Memory B cell (primary cell): ENCODE data around the gene TLCD1.

Source experiments
- ATAC-seq: fragments of 150-1000 bp; cut with Tn5 transposase; 2 replicates; pipeline ENCODE4 v1.10.0; 2021; ENCODE audit warnings: low read depth, mild to moderate bottlenecking, moderate library complexity
- DNase-seq, 2 donors: peaks; one replicate each; pipeline ENCODE4 v3.0.0; 2022; ENCODE audit warnings: low spot score in 2 of 2
- H3K27ac Mint-ChIP-seq: one replicate; pipeline ENCODE4 v1.8.0; 2022; ENCODE audit warnings: mild to moderate bottlenecking, moderate library complexity, mixed read lengths
- H3K27me3 Mint-ChIP-seq: one replicate; pipeline ENCODE4 v1.8.0; 2022; ENCODE audit warnings: mixed read lengths
- H3K36me3 Mint-ChIP-seq: one replicate; pipeline ENCODE4 v1.8.0; 2022; ENCODE audit warnings: mild to moderate bottlenecking, mixed read lengths
- H3K4me1 Mint-ChIP-seq: one replicate; pipeline ENCODE4 v1.8.0; 2022; ENCODE audit warnings: mixed read lengths
- H3K4me3 Mint-ChIP-seq: one replicate; pipeline ENCODE4 v1.8.0; 2022; ENCODE audit warnings: mild to moderate bottlenecking, moderate library complexity, mixed read lengths
- H3K9me3 Mint-ChIP-seq: one replicate; pipeline ENCODE4 v1.8.0; 2022; ENCODE audit warnings: mixed read lengths

TLCD1 gene

GRCh38 chr17:28705074-28705659, 20.9 kb downstream of the TLCD1 start:
- ATAC-seq (no peak), DNase-seq (no peak)
- Mint-ChIP-seq H3K36me3 (peaks cover 21% of the 10 kb centered on the region), H3K27me3 (no peaks in the 10 kb centered on the region), H3K4me1 (no peaks in the 10 kb centered on the region), H3K27ac (no peak overlapping the region), H3K9me3 (no peaks in the 10 kb centered on the region), H3K4me3 (no peak overlapping the region)

GRCh38 chr17:28704219-28704858, 21.7 kb downstream of the TLCD1 start:
- Mint-ChIP-seq H3K9me3 (no peaks in the 10 kb centered on the region), H3K4me1 (no peaks in the 10 kb centered on the region), H3K36me3 (peaks cover 29% of the 10 kb centered on the region), H3K4me3 (no peak overlapping the region), H3K27ac (peak overlapping the region; percentile 49), H3K27me3 (no peaks in the 10 kb centered on the region)
- ATAC-seq (no peak), DNase-seq (no peak)

- Mint-ChIP-seq H3K36me3 (peaks cover 31% of the 10 kb centered on the region), H3K4me1 (no peaks in the 10 kb centered on the region), H3K27me3 (no peaks in the 10 kb centered on the region), H3K27ac (peak overlapping the region; percentile 49), H3K9me3 (no peaks in the 10 kb centered on the region), H3K4me3 (no peak overlapping the region)
- DNase-seq (no peak), ATAC-seq (no peak)
Observed at GRCh38 chr17:28703552-28704218, 22.3 kb downstream of the TLCD1 start.

GRCh38 chr17:28702752-28703150, 23.3 kb downstream of the TLCD1 start:
- no peak for ATAC-seq
- Mint-ChIP-seq H3K27ac (no peak overlapping the region), H3K9me3 (no peaks in the 10 kb centered on the region), H3K27me3 (no peaks in the 10 kb centered on the region), H3K4me3 (no peak overlapping the region), H3K36me3 (peaks cover 37% of the 10 kb centered on the region), H3K4me1 (no peaks in the 10 kb centered on the region)
- DNase-seq = no peak

GRCh38 chr17:28702026-28702751, 23.8 kb downstream of the TLCD1 start:
- no peaks in the 10 kb centered on the region for H3K4me1 Mint-ChIP-seq
- ATAC-seq (no peak), DNase-seq (no peak)
- H3K9me3 Mint-ChIP-seq = no peaks in the 10 kb centered on the region
- H3K36me3 Mint-ChIP-seq = peaks cover 40% of the 10 kb centered on the region
- H3K27me3 Mint-ChIP-seq = no peaks in the 10 kb centered on the region
- H3K4me3 Mint-ChIP-seq = no peak overlapping the region
- H3K27ac Mint-ChIP-seq = no peak overlapping the region

GRCh38 chr17:28700830-28701492, 25.1 kb downstream of the TLCD1 start:
- H3K4me3 Mint-ChIP-seq = no peak overlapping the region
- peaks cover 40% of the 10 kb centered on the region for H3K36me3 Mint-ChIP-seq
- H3K9me3 Mint-ChIP-seq = no peaks in the 10 kb centered on the region
- DNase-seq = no peak
- H3K27ac Mint-ChIP-seq = no peak overlapping the region
- ATAC-seq = no peak
- H3K27me3 Mint-ChIP-seq = no peaks in the 10 kb centered on the region
- H3K4me1 Mint-ChIP-seq = no peaks in the 10 kb centered on the region

GRCh38 chr17:28700278-28700677, 25.8 kb downstream of the TLCD1 start:
- Mint-ChIP-seq H3K9me3 (no peaks in the 10 kb centered on the region), H3K4me3 (no peak overlapping the region), H3K27ac (no peak overlapping the region), H3K4me1 (no peaks in the 10 kb centered on the region), H3K36me3 (peaks cover 40% of the 10 kb centered on the region), H3K27me3 (no peaks in the 10 kb centered on the region)
- no peak for ATAC-seq
- DNase-seq = no peak

- peaks cover 47% of the 10 kb centered on the region for H3K36me3 Mint-ChIP-seq
- H3K27me3 Mint-ChIP-seq = no peaks in the 10 kb centered on the region
- H3K4me3 Mint-ChIP-seq = no peak overlapping the region
- no peak overlapping the region for H3K27ac Mint-ChIP-seq
- ATAC-seq (no peak), DNase-seq (no peak)
- no peaks in the 10 kb centered on the region for H3K9me3 Mint-ChIP-seq
- no peaks in the 10 kb centered on the region for H3K4me1 Mint-ChIP-seq
Observed at GRCh38 chr17:28698253-28698941, 27.6 kb downstream of the TLCD1 start.

GRCh38 chr17:28693869-28694268, 32.2 kb downstream of the TLCD1 start:
- H3K9me3 Mint-ChIP-seq = no peaks in the 10 kb centered on the region
- ATAC-seq = no peak
- no peaks in the 10 kb centered on the region for H3K4me1 Mint-ChIP-seq

GRCh38 chr17:28689011-28689410, 37.0 kb downstream of the TLCD1 start:
- H3K4me1 Mint-ChIP-seq = no peaks in the 10 kb centered on the region
- H3K4me3 Mint-ChIP-seq = no peak overlapping the region
- H3K27me3 Mint-ChIP-seq = no peaks in the 10 kb centered on the region
- ATAC-seq (no peak), DNase-seq (no peak)
- H3K36me3 Mint-ChIP-seq = peaks cover 44% of the 10 kb centered on the region
- no peak overlapping the region for H3K27ac Mint-ChIP-seq
- H3K9me3 Mint-ChIP-seq = no peaks in the 10 kb centered on the region

More at GRCh38 chr17:28693869-28694268, 32.2 kb downstream of the TLCD1 start:
- DNase-seq = no peak
- H3K36me3 Mint-ChIP-seq = peaks cover 35% of the 10 kb centered on the region
- H3K4me3 Mint-ChIP-seq = no peak overlapping the region
- H3K27me3 Mint-ChIP-seq = no peaks in the 10 kb centered on the region
- peak overlapping the region; percentile 28 for H3K27ac Mint-ChIP-seq

- H3K27me3 Mint-ChIP-seq = no peaks in the 10 kb centered on the region
- ATAC-seq (no peak), DNase-seq (no peak)
- H3K4me1 Mint-ChIP-seq = no peaks in the 10 kb centered on the region
- H3K27ac Mint-ChIP-seq = peak overlapping the region; percentile 46
- peaks cover 42% of the 10 kb centered on the region for H3K36me3 Mint-ChIP-seq
- H3K9me3 Mint-ChIP-seq = no peaks in the 10 kb centered on the region
- H3K4me3 Mint-ChIP-seq = no peak overlapping the region
Observed at GRCh38 chr17:28688481-28688880, 37.6 kb downstream of the TLCD1 start.

- H3K4me3 Mint-ChIP-seq = no peak overlapping the region
- no peaks in the 10 kb centered on the region for H3K9me3 Mint-ChIP-seq
- H3K4me1 Mint-ChIP-seq = no peaks in the 10 kb centered on the region
- H3K27me3 Mint-ChIP-seq = no peaks in the 10 kb centered on the region
- peaks cover 55% of the 10 kb centered on the region for H3K36me3 Mint-ChIP-seq
- DNase-seq = no peak
- no peak for ATAC-seq
- H3K27ac Mint-ChIP-seq = peak overlapping the region; percentile 20
Observed at GRCh38 chr17:28686296-28686695, 39.7 kb downstream of the TLCD1 start.

- DNase-seq = no peak
- Mint-ChIP-seq H3K27me3 (no peaks in the 10 kb centered on the region), H3K4me1 (no peaks in the 10 kb centered on the region), H3K9me3 (no peaks in the 10 kb centered on the region), H3K4me3 (no peak overlapping the region), H3K27ac (no peak overlapping the region), H3K36me3 (peaks cover 54% of the 10 kb centered on the region)
- no peak for ATAC-seq
Observed at GRCh38 chr17:28685366-28685765, 40.7 kb downstream of the TLCD1 start.
